ENCODE results near the gene SCEL.

DNA sequence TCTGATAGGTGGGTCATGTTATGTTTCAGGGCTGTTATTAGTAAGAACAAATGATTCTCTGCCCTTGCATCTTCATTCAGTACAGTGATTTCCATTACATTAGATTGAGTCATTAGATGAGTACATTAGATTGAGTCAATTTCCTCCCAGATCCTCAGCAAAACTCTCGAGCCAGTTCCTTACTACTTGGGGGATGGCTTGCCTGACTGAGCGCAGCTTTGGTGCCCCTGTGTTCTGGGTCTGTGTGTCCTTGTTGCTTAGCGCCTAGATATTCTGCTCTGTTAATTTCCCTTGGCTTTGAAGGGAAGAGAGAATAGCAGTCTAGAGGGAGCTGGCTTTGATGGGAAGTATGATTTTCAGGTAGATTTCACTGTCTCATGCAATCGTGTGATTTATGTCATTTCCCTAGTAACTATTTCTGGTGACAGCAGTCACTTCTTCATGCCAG is 19.1 kb upstream of the SCEL start:
- no peak for TF ChIP-seq POLR2A (IDR thresholded peaks at IDR 0.05)
- TF ChIP-seq, protein P1, sequence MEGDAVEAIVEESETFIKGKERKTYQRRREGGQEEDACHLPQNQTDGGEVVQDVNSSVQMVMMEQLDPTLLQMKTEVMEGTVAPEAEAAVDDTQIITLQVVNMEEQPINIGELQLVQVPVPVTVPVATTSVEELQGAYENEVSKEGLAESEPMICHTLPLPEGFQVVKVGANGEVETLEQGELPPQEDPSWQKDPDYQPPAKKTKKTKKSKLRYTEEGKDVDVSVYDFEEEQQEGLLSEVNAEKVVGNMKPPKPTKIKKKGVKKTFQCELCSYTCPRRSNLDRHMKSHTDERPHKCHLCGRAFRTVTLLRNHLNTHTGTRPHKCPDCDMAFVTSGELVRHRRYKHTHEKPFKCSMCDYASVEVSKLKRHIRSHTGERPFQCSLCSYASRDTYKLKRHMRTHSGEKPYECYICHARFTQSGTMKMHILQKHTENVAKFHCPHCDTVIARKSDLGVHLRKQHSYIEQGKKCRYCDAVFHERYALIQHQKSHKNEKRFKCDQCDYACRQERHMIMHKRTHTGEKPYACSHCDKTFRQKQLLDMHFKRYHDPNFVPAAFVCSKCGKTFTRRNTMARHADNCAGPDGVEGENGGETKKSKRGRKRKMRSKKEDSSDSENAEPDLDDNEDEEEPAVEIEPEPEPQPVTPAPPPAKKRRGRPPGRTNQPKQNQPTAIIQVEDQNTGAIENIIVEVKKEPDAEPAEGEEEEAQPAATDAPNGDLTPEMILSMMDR (IDR thresholded peaks at IDR 0.05): no peak

All from adrenal gland (tissue), 5 donors.